Right forelimb (tissue), 1 donor: ENCODE measurements around the gene TTC39C.
"Not testable (repeated sequence)": the region's sequence is repeated elsewhere in the genome, so short reads cannot be mapped to it uniquely, and the experiment has no call there.

Experiments
- DNase-seq: peaks from one replicate; pipeline ENCODE4 v3.0.0-alpha.2; 2018

The TTC39C gene

DNA sequence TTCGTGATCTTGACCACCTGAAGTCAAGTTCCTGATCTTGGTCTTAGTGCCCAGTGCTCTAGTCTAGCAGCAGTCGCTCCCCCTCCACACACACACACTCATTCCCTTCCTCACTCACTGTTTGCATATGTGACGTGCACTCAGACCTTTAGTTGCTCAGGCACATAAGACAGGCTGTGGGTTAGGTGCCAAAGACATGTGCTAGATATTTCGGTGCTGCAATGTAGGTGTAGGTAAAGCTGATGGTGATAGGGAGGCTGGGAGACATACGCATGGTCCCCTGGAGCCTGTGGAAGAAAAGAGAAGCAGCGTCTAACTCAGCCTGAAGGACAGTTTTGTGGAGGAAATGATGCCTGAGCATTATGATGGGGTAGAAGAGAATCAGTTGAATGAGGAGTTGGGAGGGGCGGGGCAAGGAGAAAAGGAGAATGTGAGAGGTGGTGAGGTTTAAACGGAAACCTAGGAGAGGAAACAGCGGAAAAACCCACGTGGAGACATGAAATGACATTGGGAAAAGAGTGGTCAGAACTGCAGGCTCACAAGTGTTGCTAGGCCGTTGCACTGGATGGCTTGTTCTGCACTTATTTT is 3.8 kb downstream of the TTC39C start:
- no peak for DNase-seq

DNA sequence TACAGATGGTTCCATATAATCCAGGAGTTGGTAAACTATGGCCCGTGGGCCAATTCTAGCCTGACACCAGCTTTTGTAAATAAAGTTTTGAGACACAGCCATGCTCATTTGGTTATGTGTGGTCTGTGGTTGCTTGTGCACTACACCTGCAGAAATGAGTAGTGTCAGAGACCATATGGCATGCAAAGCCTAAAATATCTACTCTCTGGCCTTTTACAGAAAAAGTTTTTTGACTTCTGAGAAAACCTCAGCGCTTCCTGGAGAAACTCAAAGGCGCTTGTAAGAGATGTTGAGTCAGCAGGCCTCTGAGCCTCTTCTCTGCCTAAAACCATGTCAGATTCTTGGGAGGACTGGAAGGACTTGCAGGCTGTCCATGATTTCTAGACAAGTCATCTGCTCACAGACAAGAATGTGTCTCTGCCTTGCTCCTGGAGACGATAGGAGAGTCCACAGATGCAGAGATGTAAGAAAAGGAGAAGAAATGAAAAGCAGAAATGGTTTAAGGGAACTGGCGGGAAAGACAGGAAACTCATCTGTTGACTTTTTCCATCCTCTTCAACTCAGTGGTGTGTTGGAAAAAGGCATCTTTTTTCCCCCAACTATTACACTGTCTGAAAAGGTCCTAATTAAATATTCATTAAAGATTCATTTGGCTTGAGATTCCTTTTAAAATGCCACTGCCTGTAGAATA is 5.2 kb downstream of the TTC39C start:
- no peak for DNase-seq

- no peak for DNase-seq
Observed at GRCh38 chr18:24021505-24021904, 7.0 kb downstream of the TTC39C start.

- DNase-seq = no peak
Observed at GRCh38 chr18:24022161-24022560, 7.6 kb downstream of the TTC39C start.

GRCh38 chr18:24023185-24023814 is 8.7 kb downstream of the TTC39C start:
- DNase-seq = no peak

DNA sequence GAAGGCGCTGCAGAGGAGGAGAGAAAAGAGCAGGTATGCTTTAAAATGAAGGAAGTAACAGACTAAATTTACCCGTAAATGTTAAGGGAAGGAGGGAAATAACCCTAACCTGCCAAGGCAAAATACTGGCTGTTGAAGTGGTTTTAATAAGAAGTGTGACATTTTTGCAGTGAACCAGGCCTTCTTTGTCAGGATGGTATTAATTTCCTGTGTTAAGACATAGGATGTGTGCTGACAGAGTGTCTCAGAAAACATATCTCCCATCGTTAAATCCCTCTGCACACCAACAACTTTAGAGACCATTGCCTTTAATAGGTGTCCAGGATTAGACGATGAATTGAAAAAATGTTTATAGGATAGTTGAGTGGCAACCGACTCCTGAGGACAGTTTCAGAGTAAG is 9.9 kb downstream of the TTC39C start:
- no peak for DNase-seq

GRCh38 chr18:24026457-24026856 is 11.9 kb downstream of the TTC39C start:
- no peak for DNase-seq

DNA sequence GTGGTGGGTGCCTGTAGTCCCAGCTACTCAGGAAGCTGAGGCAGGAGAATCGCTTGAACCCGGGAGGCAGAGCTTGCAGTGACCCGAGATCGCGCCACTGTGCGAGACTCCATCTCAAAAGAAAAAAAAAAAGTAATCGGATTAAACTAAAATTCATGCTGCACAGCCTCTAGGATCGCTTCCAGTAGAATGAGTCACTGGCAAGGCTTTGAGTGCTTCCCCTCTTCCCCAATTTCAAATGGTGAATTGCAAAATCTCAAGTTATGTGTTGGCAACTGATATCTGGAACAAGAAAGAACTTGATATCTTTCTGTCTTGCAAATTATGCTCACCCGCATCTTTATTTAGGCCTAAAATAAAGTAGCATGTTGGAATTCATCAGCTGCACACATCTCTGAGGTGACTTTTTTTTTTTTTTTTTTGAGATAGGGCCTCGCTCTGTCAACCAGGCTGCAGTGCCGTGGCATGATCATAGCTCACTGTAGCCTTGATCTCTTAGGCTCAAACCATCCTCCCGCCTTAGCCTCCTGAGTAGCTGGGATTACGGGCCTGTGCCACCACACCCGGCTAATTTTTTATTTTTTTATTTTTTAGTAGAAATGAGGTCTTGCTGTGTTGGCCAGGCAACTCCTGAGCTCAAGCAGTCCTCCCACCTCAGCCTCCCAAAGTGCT is 12.7 kb downstream of the TTC39C start:
- no peak for DNase-seq

DNA sequence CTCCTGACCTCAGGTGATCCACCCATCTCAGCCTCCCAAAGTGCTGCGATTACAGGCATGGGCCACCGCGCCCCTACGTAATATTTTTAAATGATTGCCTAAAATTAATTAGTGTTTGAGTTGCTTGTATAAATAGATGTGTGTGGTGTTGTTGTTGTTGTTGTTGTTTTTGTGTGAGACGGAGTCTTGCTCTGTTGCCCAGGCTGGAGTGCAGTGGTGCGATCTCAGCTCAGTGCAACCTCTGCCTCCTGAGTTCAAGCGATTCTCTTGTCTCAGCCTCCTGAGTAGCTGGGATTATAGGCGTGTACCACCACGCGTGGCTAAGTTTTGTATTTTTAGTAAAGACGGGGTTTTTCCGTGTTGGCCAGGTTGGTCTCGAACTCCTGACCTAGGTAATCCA is 14.4 kb downstream of the TTC39C start:
- DNase-seq = not testable (repeated sequence)

DNA sequence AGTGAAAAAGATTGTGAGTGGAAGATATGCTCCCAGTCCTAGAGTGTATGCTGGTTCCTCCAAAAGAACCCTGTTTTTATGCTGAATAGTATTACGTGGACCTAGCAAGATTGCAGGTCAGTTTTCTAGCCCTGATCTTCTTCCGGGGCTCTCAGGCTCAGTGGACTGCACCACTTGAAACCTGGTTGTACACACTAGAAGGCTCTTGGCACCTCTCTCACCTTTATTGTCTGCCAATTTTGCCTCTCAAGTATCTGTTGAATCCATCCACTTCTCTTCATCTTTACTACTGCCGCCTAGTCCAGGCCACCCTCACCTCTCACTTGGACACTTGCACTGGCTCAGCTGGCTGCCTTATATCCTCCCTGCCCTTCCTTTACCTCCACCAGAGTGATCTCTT is 16.8 kb downstream of the TTC39C start:
- no peak for DNase-seq

DNA sequence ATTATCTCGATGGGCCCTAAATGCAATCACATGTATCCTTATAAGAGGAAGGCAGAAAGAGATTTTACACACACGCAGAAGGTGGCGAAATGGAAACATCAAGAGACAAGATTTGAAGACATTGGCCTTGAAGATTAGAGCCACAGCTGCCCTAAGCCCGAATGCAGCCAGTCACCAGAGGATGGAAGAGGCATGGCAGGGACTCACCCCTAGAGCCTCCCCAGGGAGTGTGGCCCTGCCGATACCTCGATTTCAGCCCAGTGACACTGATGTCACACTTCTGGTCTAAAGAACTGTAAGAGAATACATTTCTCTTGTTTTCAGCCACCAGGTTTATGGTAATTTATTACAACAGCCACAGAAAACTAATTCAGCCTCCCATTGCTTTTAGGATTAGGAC is 17.4 kb downstream of the TTC39C start:
- DNase-seq = no peak

- DNase-seq = no peak
Observed at GRCh38 chr18:24033641-24034412, 19.3 kb downstream of the TTC39C start.

DNA sequence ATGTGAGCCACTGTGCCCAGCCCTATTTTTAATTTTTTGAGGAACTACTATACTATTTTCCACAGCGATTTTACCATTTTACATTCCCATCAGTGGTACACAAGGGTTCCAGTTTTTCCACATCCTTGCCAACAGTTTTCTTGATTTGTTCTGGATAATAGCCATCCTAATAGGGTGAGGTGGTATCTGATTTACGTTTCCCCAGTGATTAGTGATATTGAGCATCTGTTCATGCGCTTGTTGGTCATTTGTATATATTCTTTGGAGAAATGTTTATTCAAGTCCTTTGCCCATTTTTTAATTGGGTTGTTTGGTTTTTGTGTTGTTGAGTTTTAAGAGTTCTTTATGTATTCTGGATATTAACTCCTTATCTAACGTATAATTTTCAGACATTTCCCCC is 20.8 kb downstream of the TTC39C start:
- no peak for DNase-seq

GRCh38 chr18:24039671-24040070 is 25.1 kb downstream of the TTC39C start:
- no peak for DNase-seq

GRCh38 chr18:24041691-24042090 is 27.1 kb downstream of the TTC39C start:
- no peak for DNase-seq

DNA sequence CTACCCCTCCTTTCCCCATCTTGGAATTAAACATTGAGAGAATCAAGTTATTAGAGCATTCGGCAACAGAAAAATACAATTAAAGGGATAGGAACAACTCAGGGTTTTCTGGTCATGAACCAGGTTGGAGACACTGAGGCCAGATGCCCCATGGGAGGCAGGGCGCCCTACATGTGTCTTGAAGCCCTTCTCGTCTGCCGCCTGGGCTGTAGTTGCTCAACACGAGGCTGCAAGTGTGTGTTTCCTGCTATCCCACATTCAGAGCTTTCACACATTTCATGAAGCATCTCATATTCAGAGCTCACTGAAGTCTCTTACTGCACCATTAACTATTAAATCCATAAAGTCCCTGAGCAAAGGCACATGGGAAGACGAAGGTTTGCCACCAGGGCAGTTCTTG is 28.8 kb downstream of the TTC39C start:
- no peak for DNase-seq

- no peak for DNase-seq
Observed at GRCh38 chr18:24048261-24048660, 33.7 kb downstream of the TTC39C start.

- DNase-seq = no peak
Observed at GRCh38 chr18:24049142-24049541, 34.6 kb downstream of the TTC39C start.

DNA sequence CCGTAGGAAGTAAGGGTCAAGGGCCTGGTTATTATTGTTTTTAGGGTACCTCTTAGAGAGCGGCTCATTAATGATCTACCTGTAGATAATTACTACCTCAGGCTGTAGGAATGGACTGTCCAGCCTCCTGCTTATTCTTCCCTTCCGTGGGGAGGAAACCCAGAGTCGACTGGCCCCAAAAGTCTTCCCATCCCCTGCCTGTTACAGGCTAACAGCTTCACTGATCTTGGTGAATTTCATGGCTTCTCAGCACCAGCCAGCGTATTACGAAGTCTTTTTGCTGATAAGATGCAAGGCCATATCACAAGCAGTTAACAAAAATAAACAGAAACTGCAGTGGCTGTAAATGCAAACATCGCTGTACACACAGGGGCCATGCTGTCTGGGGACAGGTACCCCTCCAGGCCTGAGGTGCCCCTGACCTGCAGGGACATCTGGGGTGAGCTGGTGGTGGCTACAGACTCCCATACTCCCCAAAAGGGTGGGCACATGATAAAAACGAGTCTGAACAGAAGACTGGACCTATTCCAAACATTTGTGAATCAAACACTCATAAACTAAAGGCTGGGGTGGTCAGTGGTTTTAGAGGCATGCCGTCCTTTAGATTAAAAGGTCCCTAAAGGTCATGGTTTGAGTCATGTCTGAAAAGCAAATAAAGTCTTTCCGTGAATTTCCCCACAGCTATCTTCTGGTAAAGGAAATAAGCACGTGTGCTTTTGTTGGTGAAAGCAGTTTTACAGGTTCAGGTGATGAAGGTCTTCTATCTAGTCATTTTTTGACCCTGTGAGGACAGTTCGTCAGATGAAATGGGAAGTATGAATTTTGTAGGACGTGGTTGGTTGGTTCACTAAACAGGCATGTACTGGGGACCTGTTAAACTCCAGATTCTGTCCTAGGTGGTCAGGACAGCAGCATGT is 36.7 kb downstream of the TTC39C start:
- DNase-seq = no peak

- no peak for DNase-seq
Observed at GRCh38 chr18:24052053-24052452, 37.5 kb downstream of the TTC39C start.

DNA sequence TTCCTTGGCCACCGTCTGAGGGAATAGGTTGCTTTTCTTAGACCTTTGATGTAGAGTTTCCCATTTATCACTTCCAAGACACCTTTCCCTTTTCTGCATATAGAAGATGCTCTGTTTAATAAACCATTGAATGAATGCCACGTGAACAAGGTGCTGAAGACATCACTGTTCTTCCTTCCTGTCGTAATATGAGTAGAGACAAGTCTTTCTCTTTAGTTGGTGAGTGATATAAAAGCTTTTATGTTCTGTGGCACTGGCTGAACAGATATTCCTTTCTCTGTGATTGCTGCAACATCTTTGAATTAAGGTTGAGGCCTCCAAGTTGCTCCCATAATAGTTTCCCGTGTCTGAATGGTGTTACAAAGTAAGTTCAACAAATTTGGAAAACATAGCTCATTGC is 38.7 kb downstream of the TTC39C start:
- DNase-seq = no peak

DNA sequence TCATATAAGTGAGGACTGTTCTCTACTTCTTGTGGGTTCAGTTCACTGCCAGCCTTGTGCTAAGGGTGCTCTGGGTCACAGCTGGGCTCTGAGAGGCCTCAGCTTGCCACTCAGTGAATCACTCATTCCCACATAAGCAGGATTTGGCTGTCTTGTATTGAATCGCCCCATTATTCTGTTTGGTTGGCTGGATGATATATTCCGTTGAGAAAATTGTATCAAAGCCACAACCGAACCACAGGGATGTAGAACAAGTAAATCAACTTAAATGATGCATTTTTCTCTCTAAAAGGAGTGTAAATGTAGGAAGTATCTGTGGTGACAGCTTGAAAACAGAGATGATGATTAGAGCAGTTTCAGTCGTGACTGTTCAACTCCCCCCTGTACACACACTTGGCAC is 39.6 kb downstream of the TTC39C start:
- no peak for DNase-seq
